Fibroblast of lung (primary cell): ENCODE data around the gene MTMR4.

Source experiments
- CTCF ChIP-seq, 2 donors: IDR thresholded peaks in 1 of 2; conservative IDR thresholded peaks in 1 of 2; 1 replicate in 1 of 2; 2 replicates in 1 of 2; pipeline ENCODE4 v1.5.1; 2011 to 2012; ENCODE audit warnings: low read length in 2 of 2, control low read depth in 1 of 2, inconsistent platforms in 1 of 2, low read depth in 1 of 2, mild to moderate bottlenecking in 1 of 2
- EZH2 ChIP-seq: IDR thresholded peaks from 2 replicates; pipeline ENCODE4 v1.5.1; 2012; ENCODE audit warnings: low read length, control low read depth, mild to moderate bottlenecking; ENCODE audit errors: missing control alignments

GRCh38 chr17:58476812-58477211 lies 37.6 kb downstream of the MTMR4 start:
- no peak for TF ChIP-seq CTCF (conservative IDR thresholded peaks at IDR 0.05 in 1 of 2, IDR thresholded peaks at IDR 0.05 in 1 of 2; ENCODE audit: low read depth in 1 of 2, low read length in 2 of 2)
- TF ChIP-seq EZH2: no peak
